Measurements from ENCODE around the gene GALNT2. TPM values are rescaled to one million over a fixed set of nuclear protein-coding genes. Genes with fewer than 3 reads are reported as not detected.

Gene GALNT2
- total RNA-seq, 1 experiment from 2014 or later: 152 TPM

DNA sequence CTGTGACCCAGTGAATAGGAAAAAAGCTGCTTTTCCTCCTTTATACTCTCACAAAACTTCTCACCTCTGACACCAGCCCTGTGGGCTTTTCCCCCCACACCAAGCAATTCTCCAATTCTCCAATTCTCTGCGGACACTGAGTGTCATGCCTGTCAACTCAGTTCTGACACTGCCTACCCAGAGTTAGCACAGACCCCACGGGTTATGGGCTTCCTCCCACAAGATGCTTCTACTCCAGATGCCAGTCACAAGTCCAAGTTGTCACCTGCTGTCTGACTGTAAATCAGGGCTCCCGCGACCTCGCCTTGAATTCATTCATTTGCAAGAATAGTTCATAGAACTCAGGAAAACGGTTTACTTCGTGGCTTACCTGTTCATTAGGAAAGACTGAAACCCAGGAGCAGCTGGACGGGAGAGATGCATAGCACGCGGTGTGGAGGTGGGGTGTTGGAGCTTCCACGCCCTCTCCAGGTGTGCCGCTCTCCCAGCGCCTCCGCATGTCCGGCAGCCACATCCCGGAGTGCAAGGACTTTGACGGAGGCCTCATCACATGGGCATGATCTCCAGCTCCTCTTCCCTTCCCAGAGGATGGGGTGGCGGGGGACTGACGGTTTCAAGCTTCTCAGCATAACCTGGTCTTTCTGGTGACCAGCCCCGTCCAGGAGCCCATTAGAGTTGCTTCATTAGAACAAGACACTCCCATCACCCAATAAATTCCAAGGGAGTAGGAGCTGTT lies 204.4 kb downstream of the GALNT2 start:
- ChIA-PET POLR2A (no interaction called here), CTCF (no interaction called here)
- DNase-seq (ENCODE audit: low read depth, low spot score) (no peak), ATAC-seq (no peak)
- Histone ChIP-seq H3K4me1 (ENCODE audit: control insufficient read depth, insufficient read depth, low read length) (no peaks in the 10 kb centered on the region), H3K27me3 (ENCODE audit: control insufficient read depth, insufficient read depth, low read length) (no peaks in the 10 kb centered on the region), H3K36me3 (ENCODE audit: control insufficient read depth, insufficient read depth, low read length) (peaks cover 5% of the 10 kb centered on the region; the same call in 1 of the 2 replicates), H3K9me3 (ENCODE audit: control insufficient read depth, insufficient read depth, low read depth, low read length) (no peaks in the 10 kb centered on the region), H3K27ac (ENCODE audit: low read length) (no peak overlapping the region), H3K4me3 (ENCODE audit: low read depth in 2 of 2, low read length in 2 of 2) (no peak overlapping the region)
- intact Hi-C loops (cut with micrococcal nuclease; ENCODE audit: unreplicated experiment): no loop called here
- BruUV-seq (replicated peaks): no TSS peak
- in situ Hi-C loops (cut with HindIII; ENCODE audit: low pct_unique_long_range_greater_than_20kb, low sequenced_read_pairs): no loop called here
- TF ChIP-seq REST (IDR thresholded peaks at IDR 0.05; ENCODE audit: insufficient read depth in 1 of 2, low read depth in 2 of 2, low read length in 1 of 2) (no peak), TCF7L2 (IDR thresholded peaks at IDR 0.05; ENCODE audit: low read depth, low read length) (no peak)

DNA sequence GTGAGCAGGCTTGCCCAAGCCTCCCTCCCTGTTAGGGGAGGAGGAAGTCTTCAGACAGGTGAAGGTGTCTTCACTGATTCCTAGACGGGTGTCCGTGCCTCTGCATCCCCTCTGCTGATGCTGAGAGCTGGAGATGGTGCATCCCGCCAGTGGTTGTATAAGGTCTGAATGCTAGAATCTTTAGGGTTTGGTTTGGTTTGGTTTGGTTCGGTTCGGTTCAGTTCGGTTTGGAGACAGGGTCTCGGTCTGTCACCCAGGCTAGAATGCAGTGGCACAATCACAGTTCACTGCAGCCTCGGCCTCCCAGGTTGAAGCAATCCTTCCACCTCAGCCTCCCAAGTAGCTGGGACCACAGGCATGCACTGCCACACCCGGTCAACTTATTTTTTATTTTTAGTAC lies 205.5 kb downstream of the GALNT2 start:
- Histone ChIP-seq H3K4me1 (ENCODE audit: control insufficient read depth, insufficient read depth, low read length) (no peaks in the 10 kb centered on the region), H3K9me3 (ENCODE audit: control insufficient read depth, insufficient read depth, low read depth, low read length) (no peaks in the 10 kb centered on the region), H3K27ac (ENCODE audit: low read length) (no peak overlapping the region), H3K27me3 (ENCODE audit: control insufficient read depth, insufficient read depth, low read length) (no peaks in the 10 kb centered on the region), H3K4me3 (ENCODE audit: low read depth in 2 of 2, low read length in 2 of 2) (no peak overlapping the region), H3K36me3 (ENCODE audit: control insufficient read depth, insufficient read depth, low read length) (peaks cover 9% of the 10 kb centered on the region; the same call in 1 of the 2 replicates)
- CTCF ChIA-PET: no interaction called here
- intact Hi-C loops (cut with micrococcal nuclease; ENCODE audit: unreplicated experiment): no loop called here
- TF ChIP-seq SIN3A (IDR thresholded peaks at IDR 0.05; ENCODE audit: borderline replicate concordance, insufficient read depth, low read depth, low read length) (no peak), CTCF (IDR thresholded peaks at IDR 0.05) (no peak), TCF7L2 (IDR thresholded peaks at IDR 0.05; ENCODE audit: low read depth, low read length) (no peak), POLR2AphosphoS5 (IDR thresholded peaks at IDR 0.05; ENCODE audit: low read depth, low read length) (no peak), REST (IDR thresholded peaks at IDR 0.05; ENCODE audit: insufficient read depth in 1 of 2, low read depth in 2 of 2, low read length in 1 of 2) (no peak)
- ATAC-seq (no peak), DNase-seq (ENCODE audit: low read depth, low spot score) (no peak)
- POLR2A ChIA-PET: no interaction called here
- no TSS peak for BruUV-seq (replicated peaks)
- in situ Hi-C loops (cut with HindIII; ENCODE audit: low pct_unique_long_range_greater_than_20kb, low sequenced_read_pairs): no loop called here
